Measurements from ENCODE around the gene RMI1. TPM values are rescaled to one million over a fixed set of nuclear protein-coding genes. Genes with fewer than 3 reads are reported as not detected.

RMI1 gene
- total and polyA plus RNA-seq, 8 donors, result 3.2 to 20.5 (median 5.1) TPM; not detected in 2

GRCh38 chr9:83986765-83987401 is 6.3 kb downstream of the RMI1 start:
- H3K9me3 ChIP-seq, result no peaks in the 10 kb centered on the region
- DNase-seq, result peak; percentile 44 to 58
- H3K27ac ChIP-seq, result peak overlapping the region; percentile 25 to 78 (median 59)
- peaks cover 0 to 12% (median 4%) of the 10 kb centered on the region in 4 donors for H3K36me3 ChIP-seq
- 26 to 62% (median 41%) methylated on average over 11 of the region's 11 CpGs for WGBS, 5 donors
- no peak for TF ChIP-seq POLR2A (IDR thresholded peaks at IDR 0.05)
- no peak for TF ChIP-seq EP300 (IDR thresholded peaks at IDR 0.05)
- no peak for TF ChIP-seq CTCF (IDR thresholded peaks at IDR 0.05)
- TF ChIP-seq POLR2AphosphoS5 (IDR thresholded peaks at IDR 0.05), result no peak
- H3K27me3 ChIP-seq, result no peaks in the 10 kb centered on the region
- intact Hi-C loops (cut with DNase I; ENCODE audit: low total_unique reads), result no loop called here
- peaks cover 4 to 51% (median 19%) of the 10 kb centered on the region in 4 donors for H3K4me1 ChIP-seq
- H3K4me3 ChIP-seq, result no peak overlapping the region

GRCh38 chr9:83987402-83987791 is 6.8 kb downstream of the RMI1 start:
- H3K4me3 ChIP-seq, result no peak overlapping the region
- H3K4me1 ChIP-seq, result peaks cover under 1 to 51% (median 16%) of the 10 kb centered on the region in 4 donors
- H3K9me3 ChIP-seq, result no peaks in the 10 kb centered on the region
- peaks cover 0 to 12% (median 4%) of the 10 kb centered on the region in 4 donors for H3K36me3 ChIP-seq
- TF ChIP-seq POLR2A (IDR thresholded peaks at IDR 0.05) (no peak), EP300 (IDR thresholded peaks at IDR 0.05) (no peak), CTCF (IDR thresholded peaks at IDR 0.05) (no peak)
- peak overlapping the region in 4 of 5 donors; percentile 25 to 63 (median 54) for H3K27ac ChIP-seq
- intact Hi-C loops (cut with DNase I; ENCODE audit: low total_unique reads), result no loop called here
- 83 to 94% (median 91%) methylated on average over 1 of the region's 1 CpG for WGBS, 5 donors
- H3K27me3 ChIP-seq, result no peaks in the 10 kb centered on the region
- DNase-seq, result no peak

GRCh38 chr9:83988411-83988810 is 7.8 kb downstream of the RMI1 start:
- Histone ChIP-seq H3K4me1 (peaks cover 0 to 49% (median 14%) of the 10 kb centered on the region in 4 donors), H3K4me3 (no peak overlapping the region), H3K9me3 (no peaks in the 10 kb centered on the region), H3K27me3 (no peaks in the 10 kb centered on the region), H3K27ac (no peak overlapping the region), H3K36me3 (peaks cover 0 to 12% (median 4%) of the 10 kb centered on the region in 4 donors)
- TF ChIP-seq EP300 (IDR thresholded peaks at IDR 0.05), result no peak
- no peak for TF ChIP-seq POLR2AphosphoS5 (IDR thresholded peaks at IDR 0.05)
- TF ChIP-seq CTCF (IDR thresholded peaks at IDR 0.05), result no peak
- intact Hi-C loops (cut with DNase I; ENCODE audit: low total_unique reads), result no loop called here
- 43 to 81% (median 75%) methylated on average over 2 of the region's 2 CpGs for WGBS, 5 donors
- DNase-seq, result no peak

DNA sequence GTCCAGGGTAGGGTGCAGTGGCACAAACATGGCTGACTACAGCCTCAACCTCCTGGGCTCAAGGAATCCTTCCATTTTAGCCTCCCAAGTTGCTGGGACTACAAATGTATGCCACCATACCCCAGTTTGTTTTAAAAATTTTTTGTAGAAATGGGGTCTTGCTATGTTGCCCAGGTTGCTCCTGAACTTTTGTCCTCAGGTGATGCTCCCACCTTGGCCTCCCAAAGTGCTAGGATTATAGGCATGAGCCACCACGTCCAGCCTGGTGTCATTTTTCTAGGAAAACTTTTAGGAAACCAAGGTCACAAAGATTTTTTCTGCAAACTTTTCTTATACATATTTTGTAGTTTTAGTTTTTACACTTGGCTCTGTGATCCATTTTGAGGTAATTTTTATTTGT is 10.8 kb downstream of the RMI1 start:
- Histone ChIP-seq H3K27me3 (no peaks in the 10 kb centered on the region), H3K4me3 (no peak overlapping the region), H3K36me3 (peaks cover 0 to 12% (median 4%) of the 10 kb centered on the region in 4 donors), H3K9me3 (no peaks in the 10 kb centered on the region), H3K4me1 (peaks cover 0 to 29% (median 9%) of the 10 kb centered on the region in 4 donors), H3K27ac (no peak overlapping the region)
- TF ChIP-seq POLR2AphosphoS5 (IDR thresholded peaks at IDR 0.05) (no peak), CTCF (IDR thresholded peaks at IDR 0.05) (no peak), EP300 (IDR thresholded peaks at IDR 0.05) (no peak), POLR2A (IDR thresholded peaks at IDR 0.05) (no peak)
- intact Hi-C loops (cut with DNase I; ENCODE audit: low total_unique reads), result no loop called here
- no peak for DNase-seq
- WGBS, 5 donors, result 91 to 100% (median 97%) methylated on average over 1 of the region's 1 CpG

All from stomach (tissue), 9 donors.